ENCODE data around the gene OPTC. TPM values are rescaled to one million over a fixed set of nuclear protein-coding genes. Genes with fewer than 3 reads are reported as not detected.

The OPTC gene
- total RNA-seq, 4 donors from 2014 or later = not detected

DNA sequence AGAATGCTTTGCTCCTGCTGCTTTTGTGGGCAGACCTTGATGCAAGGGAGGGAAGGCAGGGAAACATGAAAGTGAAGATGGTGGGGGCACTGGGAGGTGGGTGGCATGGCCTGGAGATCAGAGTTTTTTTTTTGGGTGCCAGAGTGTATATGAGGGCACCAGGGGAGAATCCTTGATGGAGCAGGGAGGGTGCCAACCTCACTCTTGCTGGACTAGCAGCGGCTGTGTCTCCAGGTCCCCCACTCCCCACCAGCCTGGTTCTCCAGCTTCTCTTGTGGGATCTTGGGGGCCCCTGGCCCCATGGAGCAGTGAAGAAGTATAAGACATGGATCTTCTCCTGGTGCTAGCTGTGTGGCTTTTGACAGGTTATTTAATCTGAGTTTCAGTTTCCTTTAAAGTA lies 31.8 kb upstream of the OPTC start:
- Histone ChIP-seq H3K36me3 (no peaks in the 10 kb centered on the region), H3K4me3 (no peak overlapping the region), H3K27ac (no peak overlapping the region), H3K4me1 (peaks cover 44% of the 10 kb centered on the region), H3K9me3 (no peaks in the 10 kb centered on the region), H3K27me3 (no peaks in the 10 kb centered on the region)
- DNase-seq (ENCODE audit: low spot score in 2 of 2) = no peak
- WGBS = 88% methylated on average over 1 of the region's 1 CpG
- TF ChIP-seq POLR2A (IDR thresholded peaks at IDR 0.05) (no peak), EP300 (IDR thresholded peaks at IDR 0.05) (no peak), POLR2AphosphoS5 (IDR thresholded peaks at IDR 0.05) (no peak)
- TF ChIP-seq, protein P1, sequence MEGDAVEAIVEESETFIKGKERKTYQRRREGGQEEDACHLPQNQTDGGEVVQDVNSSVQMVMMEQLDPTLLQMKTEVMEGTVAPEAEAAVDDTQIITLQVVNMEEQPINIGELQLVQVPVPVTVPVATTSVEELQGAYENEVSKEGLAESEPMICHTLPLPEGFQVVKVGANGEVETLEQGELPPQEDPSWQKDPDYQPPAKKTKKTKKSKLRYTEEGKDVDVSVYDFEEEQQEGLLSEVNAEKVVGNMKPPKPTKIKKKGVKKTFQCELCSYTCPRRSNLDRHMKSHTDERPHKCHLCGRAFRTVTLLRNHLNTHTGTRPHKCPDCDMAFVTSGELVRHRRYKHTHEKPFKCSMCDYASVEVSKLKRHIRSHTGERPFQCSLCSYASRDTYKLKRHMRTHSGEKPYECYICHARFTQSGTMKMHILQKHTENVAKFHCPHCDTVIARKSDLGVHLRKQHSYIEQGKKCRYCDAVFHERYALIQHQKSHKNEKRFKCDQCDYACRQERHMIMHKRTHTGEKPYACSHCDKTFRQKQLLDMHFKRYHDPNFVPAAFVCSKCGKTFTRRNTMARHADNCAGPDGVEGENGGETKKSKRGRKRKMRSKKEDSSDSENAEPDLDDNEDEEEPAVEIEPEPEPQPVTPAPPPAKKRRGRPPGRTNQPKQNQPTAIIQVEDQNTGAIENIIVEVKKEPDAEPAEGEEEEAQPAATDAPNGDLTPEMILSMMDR (IDR thresholded peaks at IDR 0.05) = no peak

DNA sequence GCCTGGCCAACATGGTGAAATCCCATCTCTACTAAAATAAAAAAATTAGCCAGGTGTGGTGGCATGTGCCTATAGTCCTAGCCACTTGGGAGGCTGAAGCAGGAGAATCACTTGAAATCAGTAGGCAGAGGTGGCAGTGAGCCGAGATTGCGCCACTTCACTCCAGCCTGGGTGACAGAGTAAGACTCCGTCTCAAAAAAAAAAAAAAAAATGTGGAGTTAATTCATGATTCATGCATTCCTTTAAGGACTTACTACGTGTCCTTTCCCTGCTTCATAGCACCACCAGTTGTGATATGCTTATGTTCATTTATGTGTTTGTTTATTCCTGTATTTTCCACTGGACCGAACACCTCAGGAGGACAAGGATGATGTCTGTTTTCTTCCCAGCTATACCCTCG lies 31.1 kb upstream of the OPTC start:
- Histone ChIP-seq H3K27ac (peak overlapping the region; percentile 87), H3K36me3 (no peaks in the 10 kb centered on the region), H3K27me3 (no peaks in the 10 kb centered on the region), H3K9me3 (no peaks in the 10 kb centered on the region), H3K4me3 (no peak overlapping the region), H3K4me1 (peaks cover 51% of the 10 kb centered on the region)
- peak; percentile 91 to 92 for DNase-seq (ENCODE audit: low spot score in 2 of 2)
- TF ChIP-seq POLR2A (IDR thresholded peaks at IDR 0.05) (no peak), EP300 (IDR thresholded peaks at IDR 0.05) (no peak), POLR2AphosphoS5 (IDR thresholded peaks at IDR 0.05) (no peak)
- TF ChIP-seq, protein P1 (IDR thresholded peaks at IDR 0.05) = no peak
- WGBS = 49% methylated on average over 6 of the region's 6 CpGs

DNA sequence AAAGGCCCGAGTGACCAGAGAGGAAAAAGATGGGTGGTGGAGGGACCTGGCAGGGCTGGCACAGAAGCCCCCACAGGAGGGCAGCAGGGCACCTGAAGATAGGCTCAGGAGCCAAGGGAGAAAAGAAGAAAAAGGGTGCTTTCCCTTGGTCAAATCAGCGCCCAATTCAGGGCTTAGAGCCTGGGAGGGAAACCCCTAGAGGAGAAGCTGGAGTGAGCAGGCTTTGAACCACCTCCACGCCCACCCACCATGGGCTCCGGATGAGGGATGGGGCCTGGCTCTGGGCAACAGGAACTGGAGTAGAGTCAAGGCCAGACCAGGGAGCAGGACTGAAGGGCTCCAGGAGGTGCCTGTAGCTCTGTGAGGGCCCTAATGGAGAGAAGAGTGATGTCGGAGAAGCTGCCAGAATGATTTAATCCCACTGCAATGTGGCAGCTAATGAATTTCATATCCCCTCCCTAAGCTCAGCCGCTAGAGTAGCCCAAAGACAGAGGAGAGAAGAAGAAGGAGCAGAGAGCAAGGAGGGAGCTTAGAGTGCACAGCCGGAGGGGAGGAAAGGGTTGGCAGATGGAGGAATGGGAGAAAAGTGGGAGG lies 30.4 kb upstream of the OPTC start:
- Histone ChIP-seq H3K27ac (peak overlapping the region; percentile 87), H3K27me3 (no peaks in the 10 kb centered on the region), H3K4me1 (peaks cover 51% of the 10 kb centered on the region), H3K4me3 (no peak overlapping the region), H3K9me3 (no peaks in the 10 kb centered on the region), H3K36me3 (no peaks in the 10 kb centered on the region)
- DNase-seq (ENCODE audit: low spot score in 2 of 2) = no peak
- WGBS = 58% methylated on average over 7 of the region's 7 CpGs
- TF ChIP-seq, protein P1 (IDR thresholded peaks at IDR 0.05) = no peak
- TF ChIP-seq EP300 (IDR thresholded peaks at IDR 0.05) = no peak
- peak in 1 of 2 donors; percentile 24 for TF ChIP-seq POLR2A (IDR thresholded peaks at IDR 0.05)

DNA sequence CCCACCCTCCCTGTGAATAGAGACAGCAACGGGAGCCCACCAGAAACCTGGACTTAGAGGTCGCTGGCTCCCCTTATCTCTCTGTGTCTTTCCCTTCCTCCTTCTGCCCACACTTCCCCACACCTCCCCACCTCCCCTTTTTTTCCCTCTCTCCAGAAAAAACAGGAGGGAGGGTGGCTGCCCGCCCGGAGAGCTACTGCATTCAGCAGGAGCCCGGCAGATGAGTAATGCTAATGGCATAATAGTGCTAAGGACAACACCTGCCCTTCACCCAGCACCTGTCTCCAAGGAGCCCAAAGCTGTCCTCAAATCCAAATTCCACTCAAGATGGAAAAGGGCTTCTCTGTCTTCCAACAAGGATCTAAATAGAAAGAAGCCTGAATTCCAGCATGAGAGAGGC lies 29.7 kb upstream of the OPTC start:
- Histone ChIP-seq H3K27me3 (no peaks in the 10 kb centered on the region), H3K9me3 (no peaks in the 10 kb centered on the region), H3K4me1 (peaks cover 52% of the 10 kb centered on the region), H3K36me3 (no peaks in the 10 kb centered on the region), H3K27ac (peak overlapping the region; percentile 87), H3K4me3 (no peak overlapping the region)
- TF ChIP-seq, protein P1 (IDR thresholded peaks at IDR 0.05) = no peak
- TF ChIP-seq POLR2AphosphoS5 (IDR thresholded peaks at IDR 0.05) (no peak), EP300 (IDR thresholded peaks at IDR 0.05) (no peak), POLR2A (IDR thresholded peaks at IDR 0.05) (no peak)
- no peak for DNase-seq (ENCODE audit: low spot score in 2 of 2)
- 66% methylated on average over 5 of the region's 5 CpGs for WGBS

DNA sequence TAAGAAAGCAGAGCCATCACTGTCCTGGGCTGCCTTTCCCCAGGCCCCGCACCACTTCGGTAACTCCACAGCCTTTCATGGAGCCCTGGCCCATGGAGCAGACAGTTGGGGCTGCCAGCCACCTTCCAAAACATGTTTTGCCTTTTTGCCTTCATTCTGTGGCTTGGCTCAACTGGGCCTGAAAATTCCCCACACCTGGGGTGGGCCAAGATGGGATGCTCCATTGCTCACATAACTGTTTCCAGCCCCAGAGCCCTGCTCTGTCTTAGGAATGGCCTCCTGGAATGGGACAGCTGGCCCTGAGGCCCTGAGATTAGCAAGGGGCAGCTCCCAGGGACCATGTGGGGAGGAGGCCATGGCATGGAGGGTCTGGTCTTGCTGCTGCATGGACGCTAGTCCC lies 29.2 kb upstream of the OPTC start:
- WGBS = 94% methylated on average over 2 of the region's 3 CpGs
- peaks cover 57% of the 10 kb centered on the region for H3K4me1 ChIP-seq

More for the DNA sequence above, 29.2 kb upstream of the OPTC start:
- TF ChIP-seq POLR2A (IDR thresholded peaks at IDR 0.05) (no peak), POLR2AphosphoS5 (IDR thresholded peaks at IDR 0.05) (no peak), EP300 (IDR thresholded peaks at IDR 0.05) (no peak)
- TF ChIP-seq, protein P1 (IDR thresholded peaks at IDR 0.05) = no peak
- no peak overlapping the region for H3K4me3 ChIP-seq
- H3K9me3 ChIP-seq = no peaks in the 10 kb centered on the region
- peak overlapping the region; percentile 87 for H3K27ac ChIP-seq
- no peaks in the 10 kb centered on the region for H3K27me3 ChIP-seq
- no peaks in the 10 kb centered on the region for H3K36me3 ChIP-seq
- DNase-seq (ENCODE audit: low spot score in 2 of 2) = no peak

All from suprapubic skin (tissue), 4 donors.